Heart right ventricle (tissue), 16 donors: ENCODE results near the gene FAM13A. TPM values are rescaled to one million over a fixed set of nuclear protein-coding genes. Genes with fewer than 3 reads are reported as not detected.
"Not testable (repeated sequence)": the region's sequence is repeated elsewhere in the genome, so short reads cannot be mapped to it uniquely, and the experiment has no call there.

Experiments used
- ATAC-seq, 8 donors: fragments of 200-7000 bp; cut with Tn5 transposase; one replicate each; pipeline ENCODE4 v1.9.1; 2020; ENCODE audit warnings: mild to moderate bottlenecking in 8 of 8, moderate library complexity in 8 of 8, moderate number of reproducible peaks in 1 of 8
- DNase-seq, 2 donors: peaks; one replicate each; pipeline ENCODE4 v3.0.0-alpha.2; 2020
- H3K27ac ChIP-seq, 10 donors: fragments of 200-600 bp; sonication (generic) in 2 of 10; one replicate each; pipeline versions ENCODE4 v1.5.0 to v1.8.0; 2020 to 2022; ENCODE audit warnings: mild to moderate bottlenecking in 3 of 10
- H3K27me3 ChIP-seq, 7 donors: fragments of 200-600 bp; one replicate each; pipeline ENCODE4 v1.8.0; 2021 to 2022; ENCODE audit warnings: mild to moderate bottlenecking in 2 of 7
- H3K36me3 ChIP-seq, 9 donors: fragments of 200-600 bp; sonication (generic) in 1 of 9; one replicate each; pipeline versions ENCODE4 v1.5.0 to v1.8.0; 2020 to 2022; ENCODE audit warnings: mild to moderate bottlenecking in 2 of 9
- H3K4me1 ChIP-seq, 9 donors: fragments of 200-600 bp; sonication (generic) in 1 of 9; one replicate each; pipeline versions ENCODE4 v1.5.0 to v1.8.0; 2020 to 2022; ENCODE audit warnings: mild to moderate bottlenecking in 4 of 9
- H3K4me3 ChIP-seq, 10 donors: fragments of 200-600 bp; sonication (generic) in 2 of 10; one replicate each; pipeline versions ENCODE4 v1.5.0 to v1.8.0; 2020 to 2022; ENCODE audit warnings: mild to moderate bottlenecking in 7 of 10, moderate library complexity in 2 of 10
- H3K9me3 ChIP-seq, 11 donors: fragments of 200-600 bp in 10 of 11; sonication (generic) in 2 of 11; one replicate each; pipeline versions ENCODE4 v1.5.0 to v1.8.0; 2013 to 2022; ENCODE audit warnings: mild to moderate bottlenecking in 2 of 11, control low read depth in 1 of 11, moderate library complexity in 1 of 11
- CTCF ChIP-seq, 9 donors: fragments of 200-600 bp; sonication (generic) in 2 of 9; IDR thresholded peaks; one replicate each; pipeline versions ENCODE4 v1.5.0 to v1.8.0; 2021 to 2022; ENCODE audit warnings: antibody characterized with exemption in 9 of 9, mild to moderate bottlenecking in 5 of 9, moderate library complexity in 1 of 9
- WGBS, 2 donors: extraction: QIAGEN DNeasy Blood & Tissue Kit; methylation state at CpG; one replicate each; pipeline ENCODE4 v1.1.7; 2013; ENCODE audit warnings: inconsistent platforms in 1 of 2; 5-methylcytosine and 5-hydroxymethylcytosine counted together
- intact Hi-C, 10 donors: fragments of 100-400 bp; cut with DNase I; formaldehyde crosslinking; loops; one replicate each; pipeline versions ENCODE4 v1.11.1 to v1.14.2; 2022
- polyA plus RNA-seq, 2 donors: library from polyadenylated mRNA; stranded (reverse); fragments of 200-250 nt; gene quantifications; one replicate each; pipeline ENCODE4 v1.2.3, GENCODE V29; 2013
- total RNA-seq, 10 donors: library from RNA; stranded (reverse); fragmentation: NEBNext Ultra II Directional in 3 of 10; extraction: Animal tissue kit (Norgen Biotek cat#: 25700) in 3 of 10; gene quantifications; one replicate each; pipeline versions ENCODE4 v1.2.1 to v1.2.4, GENCODE V29; 2021 to 2023
- donor health status: Arrhythmogenic right ventricular cardiomyopathy.
- donor health status: ischemic (EF 13 %, LVEDD 7.1; RV severe dilation, severe dysfunction).
- donor health status: healthy with polysubstance abuse.
- donor health status: DM: no; HTN: yes; CAD: no.
- donor health status: DM: no; HTN: no; CAD: no.
- donor health status: ischemic (EF 25% LVEDD 6.9; RV normal size, moderate dysfunction).
- donor health status: ischemic (EF 25% LVEDD 5.7; RV mildly dilated, moderate dysfunction).
- donor health status: healthy.
- donor health status: DM: yes; HTN: yes; CAD: no.
- donor health status: Ischemic cardiomyopathy.
- donor health status: ischemic (EF 35%, LVEDD 5.7; RV mildly dilated, moderate dysfunction).
- donor health status: nonischemic (EF 11% LVEDD 7.7; RV severe dilation, severe dysfunction).
- donor health status: DM: yes; HTN: yes; CAD: no.
- donor health status: PGD.
- donor health status: ischemic (EF 29% LVEDD 5.4; RV normal size, mild dysfunction).
- donor health status: nonischemic (EF 23%, LVEDD 6.1; RV moderate dilation, normal function).

The FAM13A gene
- total and polyA plus RNA-seq, 12 donors = 2.4 to 18.4 (median 14.1) TPM

GRCh38 chr4:89021062-89021461 is 35.9 kb downstream of the FAM13A start:
- DNase-seq (no peak), ATAC-seq (no peak)
- 96 to 98% methylated on average over 1 of the region's 1 CpG for WGBS, 2 donors
- H3K4me1 ChIP-seq = peaks cover 0 to 23% (median 7%) of the 10 kb centered on the region in 9 donors
- H3K27me3 ChIP-seq = no peaks in the 10 kb centered on the region
- TF ChIP-seq CTCF (IDR thresholded peaks at IDR 0.05) = no peak
- H3K27ac ChIP-seq = no peak overlapping the region
- H3K36me3 ChIP-seq = peaks cover 0 to 26% (median 0%) of the 10 kb centered on the region in 9 donors
- no peaks in the 10 kb centered on the region for H3K9me3 ChIP-seq
- H3K4me3 ChIP-seq = no peak overlapping the region
- intact Hi-C loops = loop anchor here in 9 of 10 donors (5.0 to 10.0 kb wide), 8 partner anchors 204 to 496 kb away; partner anchors contain the start of genes PYURF (in 2 of the 9) and NAP1L5 (in 1 of the 9)

GRCh38 chr4:89014897-89015296 is 42.1 kb downstream of the FAM13A start:
- intact Hi-C loops, DNase-seq, H3K27me3 ChIP-seq, H3K4me3 ChIP-seq, H3K4me1 ChIP-seq, H3K27ac ChIP-seq, ATAC-seq: not testable (repeated sequence)
- H3K36me3 ChIP-seq = peaks cover 0 to 39% (median 0%) of the 10 kb centered on the region in 9 donors
- WGBS, 2 donors = 88 to 91% methylated on average over 10 of the region's 10 CpGs
- peaks cover 0 to 13% (median 9%) of the 10 kb centered on the region in 11 donors for H3K9me3 ChIP-seq

- TF ChIP-seq CTCF (IDR thresholded peaks at IDR 0.05) = no peak
- intact Hi-C loops = no loop called here
- no peak for ATAC-seq
These were observed 47.1 kb downstream of the FAM13A start for GRCh38 chr4:89009761-89010369.

GRCh38 chr4:89009115-89009514 is 47.9 kb downstream of the FAM13A start:
- 92% methylated on average over 3 of the region's 3 CpGs for WGBS, 2 donors
- intact Hi-C loops = no loop called here
- Histone ChIP-seq H3K36me3 (peaks cover 0 to 5% (median 0%) of the 10 kb centered on the region in 9 donors), H3K27ac (no peak overlapping the region), H3K4me1 (no peaks in the 10 kb centered on the region), H3K4me3 (no peak overlapping the region), H3K27me3 (no peaks in the 10 kb centered on the region), H3K9me3 (peaks cover 0 to 6% (median 0%) of the 10 kb centered on the region in 11 donors)
- no peak for TF ChIP-seq CTCF (IDR thresholded peaks at IDR 0.05)
- no peak for DNase-seq
- ATAC-seq = no peak

More at GRCh38 chr4:89009761-89010369, 47.1 kb downstream of the FAM13A start:
- no peak overlapping the region for H3K4me3 ChIP-seq
- H3K27ac ChIP-seq = no peak overlapping the region
- no peak for DNase-seq
- H3K36me3 ChIP-seq = peaks cover 0 to 7% (median 0%) of the 10 kb centered on the region in 9 donors
- no peaks in the 10 kb centered on the region for H3K4me1 ChIP-seq
- peaks cover 0 to 11% (median 4%) of the 10 kb centered on the region in 11 donors for H3K9me3 ChIP-seq
- H3K27me3 ChIP-seq = no peaks in the 10 kb centered on the region
- WGBS, 2 donors = 93 to 95% methylated on average over 5 of the region's 5 CpGs

- ATAC-seq = no peak
- 93 to 95% methylated on average over 2 of the region's 2 CpGs for WGBS, 2 donors
- TF ChIP-seq CTCF (IDR thresholded peaks at IDR 0.05) = no peak
- no peaks in the 10 kb centered on the region for H3K27me3 ChIP-seq
- H3K27ac ChIP-seq = no peak overlapping the region
- peaks cover 0 to 6% (median 0%) of the 10 kb centered on the region in 11 donors for H3K9me3 ChIP-seq
- no peaks in the 10 kb centered on the region for H3K36me3 ChIP-seq
- intact Hi-C loops = no loop called here
- H3K4me3 ChIP-seq = no peak overlapping the region
- H3K4me1 ChIP-seq = no peaks in the 10 kb centered on the region
- DNase-seq = no peak
These were observed 48.8 kb downstream of the FAM13A start for GRCh38 chr4:89008166-89008565.
